GM21723 (cell line): ENCODE data around the gene SSC4D.
"Not testable (repeated sequence)": the region's sequence is repeated elsewhere in the genome, so short reads cannot be mapped to it uniquely, and the experiment has no call there.

Experiments
- ATAC-seq: cut with Tn5 transposase; IDR thresholded peaks from one replicate; pipeline ENCODE4 v1.9.1; 2021; ENCODE audit warnings: mild to moderate bottlenecking, moderate library complexity; ENCODE audit not compliant: unreplicated experiment

The SSC4D gene

DNA sequence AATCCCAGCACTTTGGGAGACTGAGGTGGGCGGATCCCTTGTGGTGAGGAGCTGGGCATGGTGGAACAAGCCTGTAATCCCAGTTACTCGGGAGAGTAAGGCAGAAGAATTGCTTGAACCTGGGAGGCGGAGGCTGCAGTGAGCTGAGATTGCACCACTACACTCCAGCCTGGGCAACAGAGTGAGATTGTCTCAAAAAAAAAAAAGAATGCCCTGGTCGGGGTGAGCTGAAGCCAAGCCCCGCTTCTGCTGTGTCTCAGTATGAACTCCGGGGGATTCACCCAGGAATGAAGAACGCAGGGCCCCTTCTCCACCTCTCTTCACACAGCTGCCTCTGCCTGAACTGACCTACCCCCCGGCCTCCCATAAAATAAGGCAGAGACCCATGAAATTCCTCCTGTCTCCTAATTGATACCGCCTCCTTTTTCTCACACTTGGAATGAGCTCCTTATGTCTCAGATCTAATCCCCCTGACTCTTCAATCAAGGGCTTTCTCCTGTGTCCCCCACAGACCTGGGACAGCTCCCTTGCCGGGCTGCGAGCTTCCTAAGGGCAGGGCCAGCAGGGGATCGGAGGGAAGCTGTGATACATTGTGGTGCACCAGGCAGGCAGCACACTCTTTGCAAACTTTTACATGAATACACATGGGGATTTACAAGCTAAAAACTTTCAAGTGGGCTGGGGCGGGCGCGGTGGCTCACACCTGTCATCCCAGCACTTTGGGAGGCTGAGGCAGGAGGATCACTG, 14.3 kb upstream of the SSC4D start:
- no peak for ATAC-seq

DNA sequence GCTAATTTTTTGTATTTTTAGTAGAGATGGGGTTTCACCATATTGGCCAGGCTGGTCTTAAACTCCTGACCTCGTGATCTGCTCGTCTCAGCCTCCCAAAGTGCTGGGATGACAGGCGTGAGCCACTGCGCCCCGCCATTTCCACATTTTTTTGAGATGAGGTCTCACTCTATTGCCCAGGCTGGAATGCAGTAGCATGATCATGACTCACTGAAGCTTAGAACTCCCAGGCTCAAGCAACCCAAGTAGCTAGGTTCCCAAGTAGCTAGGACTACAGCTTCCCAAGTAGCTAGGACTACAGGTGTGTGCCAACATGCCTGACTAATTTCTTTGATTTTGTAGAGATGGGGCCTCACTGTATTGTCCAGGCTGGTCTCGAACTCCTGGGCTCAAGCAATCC, 11.6 kb upstream of the SSC4D start:
- ATAC-seq, result not testable (repeated sequence)

DNA sequence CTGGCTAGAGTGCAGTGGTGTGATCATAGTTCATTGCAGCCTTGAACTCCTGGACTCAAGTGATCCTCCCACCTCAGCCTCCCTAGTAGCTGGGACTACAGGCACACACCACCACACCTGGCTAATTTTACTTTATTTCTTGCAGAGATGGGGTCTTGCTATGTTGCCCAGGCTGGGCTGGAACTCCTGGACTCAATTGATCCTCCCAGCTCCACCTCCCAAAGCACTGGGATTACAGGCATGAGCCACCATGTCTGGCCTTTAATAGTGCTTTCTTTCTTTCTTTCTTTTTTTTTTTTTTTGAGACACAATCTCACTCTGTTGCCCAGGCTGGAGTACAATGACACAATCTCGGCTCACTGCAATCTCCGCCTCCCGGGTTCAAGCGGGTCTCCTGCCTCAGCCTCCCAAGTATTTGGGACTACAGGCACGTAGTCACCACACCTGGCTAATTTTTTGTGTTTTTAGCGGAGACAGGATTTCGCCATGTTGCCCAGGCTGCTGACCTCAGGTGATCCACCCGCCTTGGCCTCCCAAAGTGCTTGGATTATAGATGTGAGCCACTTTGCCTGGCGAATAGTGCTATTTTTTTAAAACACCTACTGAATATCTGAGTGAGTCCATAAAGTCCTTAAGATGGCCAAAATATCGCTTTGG, 8.3 kb upstream of the SSC4D start:
- not testable (repeated sequence) for ATAC-seq

DNA sequence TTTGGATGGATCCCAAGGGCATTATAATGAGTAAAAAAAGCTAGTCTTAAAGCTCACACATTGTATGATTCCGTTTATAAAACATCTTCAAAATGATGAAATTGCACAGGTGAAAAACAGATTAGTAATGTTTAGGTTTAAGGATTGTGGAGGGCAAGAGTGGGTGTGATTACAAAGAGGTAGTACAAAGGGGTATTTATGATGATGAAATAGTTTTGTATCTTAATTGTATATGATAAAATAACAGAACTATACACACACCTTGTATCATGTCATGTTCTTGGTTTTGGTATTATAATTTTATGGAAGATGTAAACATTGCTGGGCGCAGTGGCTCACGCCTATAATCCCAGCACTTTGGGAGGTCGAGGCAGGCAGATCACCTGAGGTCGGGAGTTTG, 2.8 kb upstream of the SSC4D start:
- no peak for ATAC-seq

DNA sequence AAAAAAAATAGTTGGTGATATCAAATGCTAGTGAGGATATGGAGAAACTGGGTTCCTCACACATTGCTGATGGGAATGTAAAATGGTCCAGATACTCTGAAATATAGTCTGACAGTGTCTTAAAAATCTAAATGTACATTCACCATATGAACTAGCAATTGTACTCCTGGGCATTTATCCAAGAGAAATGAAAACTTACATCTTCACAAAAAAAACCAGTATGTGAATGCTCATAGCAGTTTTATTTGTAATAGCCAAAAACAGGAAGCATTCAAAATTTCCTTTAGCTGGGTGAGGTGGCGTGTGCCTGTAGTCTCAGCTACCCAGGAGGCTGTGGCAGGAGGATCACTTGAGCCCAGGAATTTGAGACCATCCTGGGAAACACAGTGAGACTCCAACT, 2.1 kb upstream of the SSC4D start:
- no peak for ATAC-seq

DNA sequence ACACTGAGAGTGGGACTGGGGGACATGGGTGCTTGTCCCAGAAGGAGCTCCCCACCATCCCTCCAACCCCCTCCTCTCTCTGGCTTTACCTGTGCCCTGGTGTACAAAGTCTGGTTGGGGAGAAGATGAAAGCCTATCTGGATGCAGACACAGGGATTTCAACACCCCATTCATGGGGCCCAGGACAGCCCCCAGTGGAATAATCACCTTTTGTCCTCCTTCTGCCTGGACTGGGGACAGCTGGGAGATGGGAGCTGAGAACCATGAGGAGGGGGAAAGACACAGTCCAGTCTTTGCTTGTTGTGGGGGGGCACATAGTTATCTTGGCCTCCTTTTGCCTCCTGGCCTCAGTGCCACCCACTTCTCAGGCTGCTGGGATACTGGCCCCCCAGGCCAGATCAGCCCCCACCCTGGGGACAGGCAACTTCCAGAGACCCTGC, 1.4 kb downstream of the SSC4D start:
- no peak for ATAC-seq

DNA sequence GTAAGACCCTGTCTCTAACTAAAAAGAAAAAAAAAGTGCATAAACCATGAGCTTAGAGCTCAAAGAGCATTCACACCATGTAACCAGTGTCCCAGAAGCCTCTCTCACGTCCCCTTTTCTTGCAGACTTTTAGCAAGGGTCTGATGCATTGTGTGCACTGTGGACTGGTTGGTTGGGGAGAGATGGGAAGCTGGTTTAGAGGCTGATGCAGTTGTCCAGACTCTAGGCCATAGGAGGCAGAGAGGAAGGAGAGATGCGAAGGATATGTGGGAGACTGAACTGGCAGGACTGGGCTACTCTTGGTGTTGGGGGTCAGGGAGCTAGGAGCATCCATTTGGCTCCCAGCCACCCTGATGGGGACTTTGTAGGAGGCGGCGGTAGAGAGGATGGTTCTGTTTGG, 1.8 kb downstream of the SSC4D start:
- ATAC-seq, result no peak

DNA sequence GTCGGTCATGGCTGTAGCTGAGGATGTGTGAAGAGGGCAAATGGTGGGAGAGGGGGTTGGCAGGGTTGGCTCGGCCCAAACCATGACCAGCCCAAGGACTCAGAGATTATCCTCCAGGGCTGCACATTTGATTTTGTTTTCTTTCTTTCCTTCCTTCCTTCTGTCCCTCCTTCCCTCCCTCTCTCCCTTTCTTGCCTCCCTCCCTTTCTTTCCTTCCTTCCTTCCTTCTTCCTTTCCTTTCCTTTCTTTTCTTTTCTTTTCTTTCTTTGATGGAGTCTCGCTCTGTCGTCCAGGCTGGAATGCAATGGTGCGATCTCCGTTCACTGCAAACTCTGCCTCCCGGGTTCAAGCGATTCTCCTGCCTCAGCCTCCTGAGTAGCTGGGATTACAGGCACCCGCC, 3.8 kb downstream of the SSC4D start:
- ATAC-seq, result no peak

DNA sequence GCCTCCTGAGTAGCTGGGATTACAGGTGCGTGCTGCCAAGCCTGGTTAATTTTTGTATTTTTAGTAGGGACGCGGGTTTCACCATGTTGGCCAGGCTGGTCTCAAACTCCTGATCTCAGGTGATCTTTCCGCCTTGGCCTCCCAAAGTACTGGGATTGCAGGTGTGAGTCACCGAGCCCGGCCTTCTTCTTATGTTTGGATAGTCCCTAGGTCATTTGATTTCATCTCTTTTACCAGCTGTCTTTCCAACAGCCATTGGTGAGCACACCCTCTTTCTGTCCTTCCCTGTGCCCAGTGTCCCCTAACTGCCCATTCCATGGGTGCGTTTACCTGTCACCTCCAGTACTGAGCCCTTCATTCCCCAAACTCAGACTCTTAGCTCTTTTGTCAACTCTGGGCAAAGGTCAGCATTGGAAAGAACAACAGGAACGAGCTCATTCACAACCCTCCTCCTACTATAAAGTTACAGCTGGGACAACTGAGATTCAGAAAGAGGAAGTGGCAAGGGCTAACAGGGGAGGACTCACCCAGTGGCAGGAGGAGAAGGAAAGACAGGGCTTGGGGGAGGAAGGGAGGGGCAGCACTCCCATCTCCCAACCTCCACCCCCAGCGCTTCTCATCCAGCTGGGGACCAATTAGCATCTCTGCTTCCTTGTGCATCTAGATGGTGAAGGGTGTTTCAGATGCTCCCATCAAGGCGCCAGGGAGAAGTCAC, 5.6 kb downstream of the SSC4D start:
- no peak for ATAC-seq

DNA sequence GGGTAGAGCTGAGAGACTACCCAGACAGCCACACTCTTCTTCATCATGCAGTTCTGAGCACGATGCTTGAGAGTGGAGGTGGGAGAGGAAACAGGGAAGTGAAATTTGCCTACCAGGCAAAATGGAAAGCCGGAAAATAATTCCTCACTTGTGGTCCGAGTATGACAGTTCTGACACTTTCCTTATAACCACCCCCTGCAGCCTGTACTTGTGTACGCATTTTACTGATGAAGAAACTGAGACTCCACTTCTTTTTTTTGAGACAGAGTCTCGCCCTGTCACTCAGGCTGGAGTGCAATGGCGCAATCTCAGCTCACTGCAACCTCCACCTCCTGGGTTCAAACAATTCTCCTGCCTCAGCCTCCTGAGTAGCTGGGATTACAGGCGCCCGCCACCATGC, 6.4 kb downstream of the SSC4D start:
- not testable (repeated sequence) for ATAC-seq

DNA sequence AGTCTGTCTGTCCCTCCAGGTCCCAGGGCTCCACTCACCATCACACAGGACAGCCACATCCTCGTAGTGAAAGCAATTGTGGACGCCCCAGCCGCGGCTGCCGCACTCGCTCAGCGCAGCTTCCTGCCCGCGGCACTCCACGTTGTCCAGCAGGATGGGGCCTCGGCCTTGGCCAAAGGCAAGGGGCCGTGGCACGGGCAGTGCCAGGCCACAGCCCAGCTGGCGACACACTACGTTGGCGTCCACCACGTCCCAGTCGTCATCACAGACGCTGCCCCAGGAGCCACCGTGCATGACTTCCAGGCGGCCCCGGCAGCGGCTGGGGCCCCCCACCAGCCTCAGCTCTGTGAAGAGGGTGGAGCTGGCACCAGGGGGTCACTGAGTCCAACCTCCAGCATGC, 9.2 kb downstream of the SSC4D start:
- no peak for ATAC-seq

DNA sequence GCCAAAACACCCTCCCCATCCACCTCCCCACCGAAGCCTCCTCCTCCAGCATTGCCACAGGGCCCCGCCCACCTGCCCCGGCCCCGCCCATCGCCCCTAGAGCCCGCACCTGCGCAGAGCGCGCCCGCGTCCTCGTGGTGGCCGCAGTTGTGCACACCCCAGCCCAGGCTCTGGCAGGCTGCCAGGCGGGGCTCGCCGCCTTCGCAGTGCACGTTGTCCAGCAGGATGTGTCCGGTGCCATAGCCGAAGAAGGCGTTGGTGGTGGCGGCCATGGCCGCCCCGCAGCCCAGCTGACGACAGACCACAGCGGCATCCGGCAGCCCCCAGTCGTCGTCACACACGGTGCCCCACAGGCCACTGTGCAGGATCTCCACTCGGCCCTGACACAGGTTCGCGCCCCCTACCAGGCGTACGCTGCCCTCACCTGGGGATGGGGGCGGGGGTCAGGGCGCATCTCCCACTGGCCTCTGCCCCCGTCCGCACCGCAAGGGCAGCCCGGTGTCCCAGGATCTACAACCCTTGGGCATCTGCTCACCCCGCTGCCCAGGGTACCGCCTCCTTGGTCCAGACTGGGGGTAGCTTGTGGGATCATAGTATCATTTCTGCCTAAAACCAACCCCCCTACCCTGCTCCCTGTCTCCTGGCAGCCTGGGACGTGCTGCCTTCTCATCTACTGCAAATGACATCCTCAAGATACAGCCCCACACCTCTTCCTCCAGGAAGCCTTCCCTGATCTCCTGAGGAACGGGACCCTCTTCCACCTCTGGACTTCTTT, 11.9 kb downstream of the SSC4D start:
- peak; percentile 29 for ATAC-seq

DNA sequence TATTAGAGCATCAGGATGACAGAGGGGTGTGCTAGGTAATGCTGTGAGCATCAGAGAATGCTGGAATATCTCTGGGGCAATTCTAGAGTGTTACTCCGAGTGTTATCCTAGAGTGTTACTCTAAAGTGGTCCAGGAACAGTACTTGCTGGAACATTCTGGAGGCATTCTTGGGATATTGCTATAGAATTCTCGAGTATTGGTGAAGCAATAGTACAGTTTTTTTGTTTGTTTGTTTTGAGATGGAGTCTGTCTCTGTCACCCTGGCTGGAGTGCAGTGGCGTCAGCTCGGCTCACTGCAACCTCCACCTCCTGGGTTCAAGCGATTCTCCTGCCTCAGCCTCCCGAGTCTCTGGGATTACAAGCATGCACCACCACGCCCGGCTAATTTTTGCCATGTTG, 12.6 kb downstream of the SSC4D start:
- no peak for ATAC-seq

DNA sequence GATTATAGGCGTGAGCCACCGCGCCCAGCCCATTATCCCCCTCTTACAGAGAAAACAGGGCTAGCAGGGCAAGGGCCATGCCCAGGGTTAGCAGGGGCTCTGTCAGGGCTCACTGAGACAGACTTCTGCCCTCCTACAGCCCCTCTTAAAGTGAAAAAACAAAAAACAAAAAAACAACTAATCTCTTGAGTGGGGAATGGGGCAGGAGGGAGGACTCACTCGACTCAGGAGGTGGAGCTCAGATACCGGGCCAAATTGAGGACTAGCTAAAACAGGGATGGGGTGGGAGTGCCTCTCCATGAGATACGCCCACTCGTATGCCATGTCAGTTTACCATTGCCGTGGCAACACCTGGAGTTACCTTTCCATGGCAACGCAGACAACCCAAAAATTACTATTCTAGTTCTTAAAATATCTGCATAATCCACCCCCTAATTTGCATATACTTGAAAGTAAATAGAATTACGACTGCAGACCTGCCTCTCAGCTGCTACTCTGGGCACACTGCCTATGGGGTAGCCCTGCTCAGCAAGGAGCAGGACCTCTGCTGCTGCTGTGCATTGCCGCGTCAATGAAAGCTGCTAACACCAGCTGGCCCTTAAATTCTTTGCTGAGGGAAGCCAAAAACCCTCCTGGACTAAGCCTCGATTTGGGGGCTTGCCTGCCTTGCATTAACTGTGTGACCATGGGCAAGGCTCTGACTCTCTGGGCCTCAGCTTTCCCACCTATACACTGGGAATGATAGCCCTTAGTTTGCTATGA, 13.4 kb downstream of the SSC4D start:
- ATAC-seq, result no peak

DNA sequence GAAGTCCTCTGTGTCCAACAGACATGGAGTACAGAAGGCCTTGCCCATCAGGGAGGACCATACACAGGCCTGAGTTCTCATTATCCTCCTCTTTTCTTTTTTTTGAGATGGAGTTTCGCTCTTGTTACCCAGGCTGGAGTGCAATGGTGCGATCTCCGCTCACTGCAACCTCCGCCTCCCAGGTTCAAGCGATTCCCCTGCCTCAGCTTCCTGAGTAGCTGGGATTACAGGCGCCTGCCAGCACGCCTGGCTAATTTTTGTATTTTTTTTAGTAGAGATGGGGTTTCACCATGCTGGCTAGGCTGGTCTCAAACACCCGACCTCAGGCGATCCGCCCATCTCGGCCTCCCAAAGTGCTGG, 13.9 kb downstream of the SSC4D start:
- not testable (repeated sequence) for ATAC-seq

DNA sequence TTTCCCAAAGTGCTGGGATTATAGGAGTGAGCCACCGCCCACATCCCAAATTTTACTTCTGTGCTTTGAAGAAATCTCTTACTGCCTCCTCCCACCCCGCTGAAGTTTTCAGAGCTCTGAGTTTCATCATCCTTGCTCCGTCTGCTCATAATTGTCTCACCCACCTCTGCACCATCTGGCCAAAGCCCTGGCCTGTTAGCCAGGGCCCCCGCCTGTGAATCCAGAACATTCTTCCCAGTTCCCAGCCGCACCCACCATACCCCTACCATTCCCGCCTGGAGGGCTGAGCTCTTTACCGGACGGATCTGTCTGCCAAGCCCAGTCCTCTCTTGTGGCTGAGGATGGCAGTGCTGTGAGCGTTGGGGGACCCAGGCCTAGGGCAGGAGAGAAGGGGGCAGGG, 14.5 kb downstream of the SSC4D start:
- ATAC-seq, result no peak

DNA sequence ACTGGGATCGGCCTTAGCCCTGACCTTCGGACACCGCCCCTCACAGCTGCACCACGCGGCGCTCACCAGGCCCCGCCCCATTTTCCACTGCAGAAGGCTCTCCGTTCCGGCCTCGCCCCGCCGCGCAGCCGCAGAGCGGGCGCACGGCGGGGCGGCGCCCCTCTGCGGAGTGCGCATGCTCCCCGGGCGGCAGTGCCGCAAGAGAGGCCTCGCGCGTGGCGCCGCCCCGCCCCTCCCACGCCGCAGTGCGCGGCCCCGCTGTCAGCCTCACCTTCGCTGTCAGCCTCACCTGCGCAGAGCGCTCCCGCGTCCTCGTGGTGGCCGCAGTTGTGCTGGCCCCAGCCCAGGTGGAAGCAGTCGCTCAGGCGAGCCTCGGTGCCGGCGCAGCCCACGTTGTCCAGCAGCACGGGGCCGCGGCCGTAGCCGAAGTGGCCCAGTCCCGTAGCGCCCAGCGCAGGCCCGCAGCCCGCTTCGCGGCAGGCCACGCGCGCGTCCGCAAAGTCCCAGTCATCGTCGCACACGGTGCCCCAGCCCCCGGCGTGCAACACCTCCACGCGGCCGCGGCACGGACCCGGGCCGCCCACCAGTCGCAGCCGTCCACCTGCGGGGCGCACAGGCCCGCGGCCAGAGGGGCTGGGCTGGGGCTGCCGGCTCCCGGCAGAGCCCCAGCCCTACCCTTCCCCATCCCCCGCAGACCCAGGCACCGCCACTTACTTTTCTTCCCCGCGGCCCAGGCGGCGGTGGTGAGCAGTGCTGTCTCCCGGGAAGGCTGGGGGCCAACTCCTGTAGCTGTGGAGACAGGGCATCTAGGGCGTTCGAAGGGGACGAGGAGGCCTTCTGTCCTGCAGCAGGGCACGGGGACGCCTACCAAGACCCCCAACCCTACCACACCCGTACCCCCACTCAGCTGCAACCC, 16.1 kb downstream of the SSC4D start:
- ATAC-seq, result peak; percentile 81

DNA sequence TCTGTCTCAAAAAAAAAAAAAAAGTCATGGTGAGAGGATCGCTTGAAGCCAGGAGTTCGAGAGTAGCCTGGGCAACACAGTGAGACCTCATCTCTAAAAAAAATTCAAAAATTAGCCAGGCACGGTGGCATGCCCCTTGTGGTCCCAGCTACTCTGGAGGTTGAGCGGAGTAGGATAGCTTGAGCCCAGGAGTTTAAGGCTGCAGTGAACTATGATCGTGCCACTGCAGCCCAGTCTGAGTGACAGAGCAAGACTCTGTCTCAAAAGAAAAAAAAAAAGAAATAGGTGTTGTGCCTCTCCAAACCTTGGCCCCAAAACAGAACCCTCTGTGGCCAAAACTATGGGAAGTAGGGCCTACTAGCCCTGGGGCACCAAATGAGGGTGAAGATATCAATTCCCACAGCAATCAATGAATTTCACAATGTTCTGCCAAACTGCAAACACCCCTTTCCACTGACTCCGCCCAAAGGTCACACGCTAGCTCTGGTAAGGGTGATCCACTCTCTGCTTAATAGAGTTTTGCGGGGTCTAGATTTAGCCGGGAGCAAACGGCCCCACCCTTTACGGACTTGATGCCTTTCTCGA, 16.9 kb downstream of the SSC4D start:
- ATAC-seq, result no peak

DNA sequence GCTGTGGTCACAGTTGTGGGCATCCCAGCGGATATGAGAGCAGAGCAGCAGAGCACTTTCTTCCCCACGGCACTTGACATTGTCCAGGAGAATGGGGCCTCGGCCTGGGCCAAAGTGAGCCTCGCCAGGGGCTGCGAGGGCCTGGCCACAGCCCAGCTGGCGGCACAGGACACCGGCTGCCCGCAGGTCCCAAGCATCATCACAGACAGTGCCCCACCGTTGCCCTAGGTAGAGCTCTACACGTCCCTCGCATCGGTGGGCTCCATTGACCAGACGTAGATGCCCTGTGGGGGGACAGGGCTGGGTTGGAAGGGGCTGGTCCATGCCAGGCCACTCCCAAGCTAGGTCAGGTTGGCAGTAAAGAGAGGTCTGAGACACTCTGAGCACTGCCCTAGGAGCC, 19.4 kb downstream of the SSC4D start:
- no peak for ATAC-seq
